Measurements from ENCODE around the gene NPAS3. TPM values are rescaled to one million over a fixed set of nuclear protein-coding genes. Genes with fewer than 3 reads are reported as not detected.

Gene NPAS3
- total and polyA plus RNA-seq, 2 of the 8 experiments (the other 6 are each of a cell fraction or from before 2014, with no cell fraction given), result 0.11 to 0.60 TPM

DNA sequence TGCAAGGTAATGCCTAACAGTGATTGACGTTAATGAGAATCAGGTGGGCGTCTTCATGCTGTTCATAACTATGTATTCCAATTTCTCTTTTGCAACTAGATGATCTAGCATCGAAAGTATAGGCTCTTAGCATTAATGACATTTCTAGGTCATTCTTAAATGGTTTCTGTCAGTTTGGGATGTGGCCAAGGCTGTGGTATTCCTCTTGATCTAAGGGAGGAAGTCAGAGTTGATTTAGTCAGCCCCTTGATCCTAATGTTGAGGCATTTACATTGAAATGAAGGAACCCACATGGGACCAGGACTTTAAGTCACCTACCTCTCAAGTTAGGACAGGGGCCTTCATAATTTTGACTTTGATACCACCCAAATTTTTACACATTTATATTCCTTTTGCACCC is 448.1 kb downstream of the NPAS3 start (continued):
- no peak for TF ChIP-seq TCF12 (IDR thresholded peaks at IDR 0.05; ENCODE audit: low read depth, low read length)
- TF ChIP-seq TBP (IDR thresholded peaks at IDR 0.05; ENCODE audit: low read depth, low read length), result no peak
- no peak for TF ChIP-seq CREB1 (IDR thresholded peaks at IDR 0.05)
- TF ChIP-seq SP2 (IDR thresholded peaks at IDR 0.05; ENCODE audit: low read length), result no peak

Measured in H1 (cell line).